Activated naive CD8-positive, alpha-beta T cell (primary cell): Measurements from ENCODE around the gene KRT76.
"Not testable (repeated sequence)": the region's sequence is repeated elsewhere in the genome, so short reads cannot be mapped to it uniquely, and the experiment has no call there.

Experiments used
- H3K27ac Mint-ChIP-seq: one replicate; pipeline ENCODE4 v1.8.0; 2021; ENCODE audit warnings: mixed read lengths
- H3K27me3 Mint-ChIP-seq: one replicate; pipeline ENCODE4 v1.8.0; 2021; ENCODE audit warnings: mixed read lengths
- H3K36me3 Mint-ChIP-seq: one replicate; pipeline ENCODE4 v1.8.0; 2021; ENCODE audit warnings: mixed read lengths
- H3K4me1 Mint-ChIP-seq: one replicate; pipeline ENCODE4 v1.8.0; 2021; ENCODE audit warnings: low read depth, mixed read lengths
- H3K4me3 Mint-ChIP-seq: one replicate; pipeline ENCODE4 v1.8.0; 2021; ENCODE audit warnings: mild to moderate bottlenecking, mixed read lengths
- H3K9me3 Mint-ChIP-seq: one replicate; pipeline ENCODE4 v1.8.0; 2021; ENCODE audit warnings: low read depth, mixed read lengths

Gene KRT76

GRCh38 chr12:52806169-52806811 lies 29.1 kb upstream of the KRT76 start:
- Mint-ChIP-seq H3K4me1 (no peaks in the 10 kb centered on the region), H3K4me3 (no peak overlapping the region), H3K27me3 (no peaks in the 10 kb centered on the region), H3K9me3 (no peaks in the 10 kb centered on the region), H3K36me3 (peaks cover 3% of the 10 kb centered on the region), H3K27ac (no peak overlapping the region)

DNA sequence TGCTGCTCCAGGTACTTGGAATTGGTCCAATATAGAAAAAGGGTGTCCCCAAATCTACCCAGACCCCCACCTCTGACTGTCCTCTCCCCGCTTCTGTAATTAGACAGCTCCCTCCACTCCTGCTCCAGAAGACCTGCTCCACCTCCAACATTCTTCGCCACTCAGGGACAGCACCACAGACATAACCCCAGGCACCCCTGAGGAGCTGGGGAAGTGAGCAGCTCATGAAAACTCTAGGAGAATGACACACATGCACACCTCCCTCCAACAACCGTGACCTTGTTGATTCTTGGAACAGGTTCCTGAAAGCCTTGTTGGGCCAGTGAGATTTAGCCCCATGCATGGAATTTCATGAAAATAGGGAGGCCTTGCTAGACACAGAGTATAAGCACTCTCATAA lies 28.6 kb upstream of the KRT76 start:
- H3K27ac Mint-ChIP-seq = no peak overlapping the region
- no peaks in the 10 kb centered on the region for H3K9me3 Mint-ChIP-seq
- H3K27me3 Mint-ChIP-seq = no peaks in the 10 kb centered on the region
- peaks cover 3% of the 10 kb centered on the region for H3K36me3 Mint-ChIP-seq
- no peaks in the 10 kb centered on the region for H3K4me1 Mint-ChIP-seq
- no peak overlapping the region for H3K4me3 Mint-ChIP-seq

- Mint-ChIP-seq H3K36me3 (peaks cover 3% of the 10 kb centered on the region), H3K4me3 (no peak overlapping the region), H3K27ac (no peak overlapping the region), H3K4me1 (no peaks in the 10 kb centered on the region), H3K27me3 (no peaks in the 10 kb centered on the region), H3K9me3 (no peaks in the 10 kb centered on the region)
Measured at GRCh38 chr12:52805000-52805399, 27.9 kb upstream of the KRT76 start.

DNA sequence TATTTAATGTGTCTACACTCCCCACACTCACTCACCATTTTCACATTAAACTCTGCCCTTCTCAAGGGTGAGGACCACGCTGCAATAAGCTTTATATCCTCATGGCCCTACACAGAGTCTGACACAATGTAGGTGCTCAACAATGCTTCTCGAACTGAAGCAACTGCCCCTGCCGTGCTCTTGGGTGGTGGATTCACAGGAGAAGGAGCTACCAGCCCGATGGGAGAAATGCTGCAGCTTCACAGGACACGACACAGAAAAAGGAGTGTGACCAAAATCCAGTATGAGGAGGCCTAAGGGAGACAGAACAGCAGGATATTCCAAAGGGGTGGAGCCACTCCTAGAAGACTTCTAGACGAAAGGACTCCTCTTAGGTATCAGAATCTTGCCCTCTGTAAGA lies 25.3 kb upstream of the KRT76 start:
- no peaks in the 10 kb centered on the region for H3K4me1 Mint-ChIP-seq
- H3K4me3 Mint-ChIP-seq = no peak overlapping the region
- H3K27me3 Mint-ChIP-seq = no peaks in the 10 kb centered on the region
- no peak overlapping the region for H3K27ac Mint-ChIP-seq
- no peaks in the 10 kb centered on the region for H3K9me3 Mint-ChIP-seq
- no peaks in the 10 kb centered on the region for H3K36me3 Mint-ChIP-seq

GRCh38 chr12:52801773-52802172 lies 24.6 kb upstream of the KRT76 start:
- no peak overlapping the region for H3K27ac Mint-ChIP-seq
- H3K4me3 Mint-ChIP-seq = no peak overlapping the region
- no peaks in the 10 kb centered on the region for H3K27me3 Mint-ChIP-seq
- H3K9me3 Mint-ChIP-seq = no peaks in the 10 kb centered on the region
- no peaks in the 10 kb centered on the region for H3K36me3 Mint-ChIP-seq
- no peaks in the 10 kb centered on the region for H3K4me1 Mint-ChIP-seq

DNA sequence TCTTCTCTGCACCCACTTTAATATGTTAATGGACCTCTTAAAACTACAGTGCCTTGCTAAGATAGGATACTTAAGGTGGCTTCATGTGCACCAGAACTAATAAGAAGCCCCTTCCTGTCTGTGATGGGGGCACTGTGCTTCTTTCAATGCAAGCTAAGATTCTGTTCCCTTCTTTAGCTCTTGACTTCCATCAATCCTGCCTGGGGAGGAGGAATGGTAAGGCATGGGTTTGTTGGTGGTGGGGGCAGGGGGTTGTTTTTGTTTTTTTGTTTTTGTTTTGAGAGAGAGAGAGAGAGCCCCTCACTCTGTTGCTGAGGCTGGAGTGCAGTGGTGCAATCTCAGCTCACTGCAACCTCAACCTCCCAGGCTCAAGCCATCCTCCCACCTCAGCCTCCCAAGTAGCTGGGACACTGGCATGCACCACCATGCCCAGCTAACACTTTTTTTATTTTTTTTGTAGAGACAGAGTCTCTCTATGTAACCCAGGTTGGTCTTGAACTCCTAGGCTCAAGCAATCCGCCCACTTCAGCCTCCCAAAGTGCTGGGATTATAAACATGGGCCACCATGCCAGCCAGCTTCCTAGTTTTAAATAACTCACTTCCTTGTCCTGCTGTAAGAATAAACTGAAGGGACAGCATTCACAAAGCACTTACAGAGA lies 23.2 kb upstream of the KRT76 start:
- no peaks in the 10 kb centered on the region for H3K36me3 Mint-ChIP-seq
- H3K4me1 Mint-ChIP-seq = no peaks in the 10 kb centered on the region
- H3K4me3 Mint-ChIP-seq = no peak overlapping the region
- no peak overlapping the region for H3K27ac Mint-ChIP-seq
- H3K27me3 Mint-ChIP-seq = no peaks in the 10 kb centered on the region
- no peaks in the 10 kb centered on the region for H3K9me3 Mint-ChIP-seq

- Mint-ChIP-seq H3K4me3 (no peak overlapping the region), H3K36me3 (no peaks in the 10 kb centered on the region), H3K4me1 (peaks cover under 1% of the 10 kb centered on the region), H3K27ac (no peak overlapping the region), H3K27me3 (no peaks in the 10 kb centered on the region), H3K9me3 (no peaks in the 10 kb centered on the region)
Measured at GRCh38 chr12:52799505-52800211, 22.5 kb upstream of the KRT76 start.

GRCh38 chr12:52798671-52799504 lies 21.7 kb upstream of the KRT76 start:
- H3K4me1 Mint-ChIP-seq = peaks cover 8% of the 10 kb centered on the region
- H3K27ac Mint-ChIP-seq = no peak overlapping the region
- no peaks in the 10 kb centered on the region for H3K27me3 Mint-ChIP-seq
- no peaks in the 10 kb centered on the region for H3K9me3 Mint-ChIP-seq
- H3K4me3 Mint-ChIP-seq = no peak overlapping the region
- H3K36me3 Mint-ChIP-seq = no peaks in the 10 kb centered on the region

- Mint-ChIP-seq H3K27ac (no peak overlapping the region), H3K4me3 (no peak overlapping the region), H3K9me3 (no peaks in the 10 kb centered on the region), H3K27me3 (no peaks in the 10 kb centered on the region), H3K4me1 (peaks cover 10% of the 10 kb centered on the region), H3K36me3 (no peaks in the 10 kb centered on the region)
Measured at GRCh38 chr12:52798003-52798670, 21.0 kb upstream of the KRT76 start.

DNA sequence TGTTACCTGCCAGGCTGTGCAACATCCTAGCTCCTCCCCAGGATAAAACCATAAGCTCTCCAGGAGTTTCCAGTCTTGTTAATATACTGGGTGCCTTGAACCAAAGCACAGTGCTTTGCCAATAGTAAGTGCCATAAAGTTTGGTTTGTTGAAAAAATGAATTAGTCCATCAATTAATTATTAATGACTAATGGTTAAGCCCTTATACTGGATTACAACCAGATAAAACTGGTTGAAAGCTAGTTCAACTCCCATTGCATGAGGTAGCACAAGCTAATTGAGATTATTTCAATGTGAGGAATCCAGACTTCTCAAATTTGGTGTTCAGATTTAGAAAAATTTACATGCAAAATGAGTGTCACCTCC lies 20.4 kb upstream of the KRT76 start:
- Mint-ChIP-seq H3K4me1 (peaks cover 11% of the 10 kb centered on the region), H3K36me3 (no peaks in the 10 kb centered on the region), H3K9me3 (no peaks in the 10 kb centered on the region), H3K27ac (no peak overlapping the region), H3K4me3 (no peak overlapping the region), H3K27me3 (no peaks in the 10 kb centered on the region)

DNA sequence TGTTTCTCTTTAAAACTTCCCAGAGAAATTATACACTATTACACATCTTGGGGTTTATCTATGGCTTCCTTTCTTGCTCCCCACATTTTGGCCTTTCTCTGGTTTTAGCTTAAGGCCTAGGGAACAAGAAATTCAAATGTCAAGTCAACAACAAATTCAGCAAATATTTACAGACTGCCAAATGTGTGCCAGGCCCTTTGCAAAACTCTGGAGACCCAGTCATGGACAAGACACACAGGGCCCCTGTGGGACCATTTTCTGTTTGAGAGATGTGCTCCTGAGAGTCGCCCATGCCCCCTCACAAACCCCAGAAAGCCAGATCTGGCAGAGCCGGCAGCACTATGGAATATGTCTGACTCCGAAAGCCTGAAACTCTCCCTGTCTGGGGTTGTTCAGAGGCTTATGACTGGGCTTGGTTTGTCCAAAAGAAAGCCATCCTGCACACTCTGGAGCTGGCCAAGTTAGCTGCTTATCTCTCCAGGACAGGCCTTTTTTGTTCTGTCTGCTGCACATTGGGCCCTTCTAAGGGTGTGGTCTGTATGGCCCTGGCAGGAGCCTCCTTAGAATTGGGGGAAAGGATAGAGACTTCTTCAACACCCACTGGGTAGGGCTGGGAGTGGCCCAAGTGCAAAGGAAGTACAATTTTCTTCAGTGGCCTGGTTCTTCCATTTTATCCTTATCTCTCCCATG lies 19.8 kb upstream of the KRT76 start:
- Mint-ChIP-seq H3K36me3 (no peaks in the 10 kb centered on the region), H3K27ac (no peak overlapping the region), H3K9me3 (no peaks in the 10 kb centered on the region), H3K4me3 (no peak overlapping the region), H3K4me1 (peaks cover 11% of the 10 kb centered on the region), H3K27me3 (no peaks in the 10 kb centered on the region)

GRCh38 chr12:52796429-52796794 lies 19.3 kb upstream of the KRT76 start:
- H3K36me3 Mint-ChIP-seq = no peaks in the 10 kb centered on the region
- no peaks in the 10 kb centered on the region for H3K9me3 Mint-ChIP-seq
- H3K4me1 Mint-ChIP-seq = peaks cover 14% of the 10 kb centered on the region
- H3K4me3 Mint-ChIP-seq = no peak overlapping the region
- H3K27ac Mint-ChIP-seq = no peak overlapping the region
- peaks cover 1% of the 10 kb centered on the region for H3K27me3 Mint-ChIP-seq

GRCh38 chr12:52795694-52796428 lies 18.7 kb upstream of the KRT76 start, which contains the start of gene KRT3:
TSS of gene KRT3 (minus strand) at chr12:52796117. CDS start at chr12:52796042, 75 bp downstream.
- peaks cover 14% of the 10 kb centered on the region for H3K4me1 Mint-ChIP-seq
- no peaks in the 10 kb centered on the region for H3K9me3 Mint-ChIP-seq
- peaks cover 1% of the 10 kb centered on the region for H3K27me3 Mint-ChIP-seq
- H3K36me3 Mint-ChIP-seq = no peaks in the 10 kb centered on the region
- H3K27ac Mint-ChIP-seq = no peak within 1 kb of the TSS
- H3K4me3 Mint-ChIP-seq = no peak within 1 kb of the TSS

DNA sequence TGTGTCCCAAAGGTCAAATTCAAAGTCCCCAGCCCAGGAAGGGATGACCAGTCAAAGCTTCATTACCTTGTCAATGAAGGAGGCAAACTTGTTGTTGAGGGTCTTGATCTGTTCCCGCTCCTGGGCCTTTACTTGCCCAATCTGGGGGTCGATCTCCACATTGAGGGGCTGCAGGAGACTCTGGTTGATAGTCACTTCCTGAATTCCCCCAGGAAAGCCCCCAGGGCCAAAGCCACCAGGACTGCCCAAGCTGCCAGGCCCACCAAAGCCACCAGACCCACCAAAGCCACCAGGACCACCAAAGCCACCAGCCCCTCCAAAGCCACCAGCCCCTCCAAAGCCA lies 18.2 kb upstream of the KRT76 start:
- not testable (repeated sequence) for H3K9me3 Mint-ChIP-seq, H3K27me3 Mint-ChIP-seq, H3K36me3 Mint-ChIP-seq, H3K4me3 Mint-ChIP-seq, H3K27ac Mint-ChIP-seq
- H3K4me1 Mint-ChIP-seq = peaks cover 18% of the 10 kb centered on the region
